GM12892 (cell line): ENCODE data around the gene GSTP1.

ENCODE experiments used
- DNase-seq: peaks from one replicate; pipeline ENCODE4 v3.0.0; 2011; ENCODE audit not compliant: insufficient read length
- FAIRE-seq: peaks from 2 replicates; lab custom pipeline; 2011; peaks lifted over from hg19 to GRCh38; lab: Jason Lieb, UNC
- POLR2A ChIP-seq: IDR thresholded peaks from 2 replicates; pipeline ENCODE4 v1.6.1; 2011; ENCODE audit warnings: low read depth, low read length, control low read depth
- POLR2AphosphoS5 ChIP-seq: IDR thresholded peaks from 2 replicates; pipeline ENCODE4 v1.6.1; 2011; ENCODE audit warnings: low read depth, low read length, control low read depth
- TAF1 ChIP-seq: IDR thresholded peaks from 2 replicates; pipeline ENCODE4 v1.6.1; 2011; ENCODE audit warnings: low read depth, mild to moderate bottlenecking, control low read depth, low read length, borderline replicate concordance

GSTP1 gene

GRCh38 chr11:67572305-67572704 lies 11.3 kb upstream of the GSTP1 start:
- FAIRE-seq: no peak
- no peak for DNase-seq
- TF ChIP-seq TAF1 (no peak), POLR2A (no peak), POLR2AphosphoS5 (no peak)

GRCh38 chr11:67572747-67573419 lies 10.7 kb upstream of the GSTP1 start:
- TF ChIP-seq POLR2AphosphoS5 (no peak), POLR2A (no peak), TAF1 (no peak)
- peak; percentile 69 for FAIRE-seq
- no peak for DNase-seq

GRCh38 chr11:67574938-67575337 lies 8.7 kb upstream of the GSTP1 start:
- no peak for FAIRE-seq
- no peak for TF ChIP-seq POLR2A
- TF ChIP-seq TAF1: no peak
- TF ChIP-seq POLR2AphosphoS5: no peak
- DNase-seq: no peak

GRCh38 chr11:67576735-67577475 lies 6.7 kb upstream of the GSTP1 start:
- TF ChIP-seq TAF1: no peak
- TF ChIP-seq POLR2A: no peak
- no peak for TF ChIP-seq POLR2AphosphoS5
- FAIRE-seq (peak; percentile 36), DNase-seq (no peak)

GRCh38 chr11:67577951-67578350 lies 5.7 kb upstream of the GSTP1 start:
- DNase-seq (no peak), FAIRE-seq (no peak)
- TF ChIP-seq TAF1: no peak
- TF ChIP-seq POLR2A: no peak
- TF ChIP-seq POLR2AphosphoS5: no peak

- DNase-seq: no peak
- no peak for FAIRE-seq
- no peak for TF ChIP-seq POLR2AphosphoS5
These were observed 2.1 kb upstream of the GSTP1 start for GRCh38 chr11:67581469-67581868.

GRCh38 chr11:67582011-67582410 lies 1.6 kb upstream of the GSTP1 start:
- TF ChIP-seq POLR2AphosphoS5 (no peak), TAF1 (no peak), POLR2A (no peak)
- FAIRE-seq (no peak), DNase-seq (no peak)

GRCh38 chr11:67584205-67584880 lies 731 bp downstream of the GSTP1 start:
- FAIRE-seq: peak; percentile 83
- no peak for DNase-seq
- no peak for TF ChIP-seq POLR2AphosphoS5
- no peak for TF ChIP-seq POLR2A
- TF ChIP-seq TAF1: no peak

GRCh38 chr11:67584881-67585873 lies 1.6 kb downstream of the GSTP1 start:
- TF ChIP-seq TAF1: no peak
- no peak for TF ChIP-seq POLR2A
- TF ChIP-seq POLR2AphosphoS5: no peak; the same call in 1 of the 2 replicates
- no peak for DNase-seq
- FAIRE-seq: peak; percentile 82

- DNase-seq: no peak
- FAIRE-seq: no peak
- no peak for TF ChIP-seq TAF1
These were observed 2.3 kb downstream of the GSTP1 start for GRCh38 chr11:67585911-67586310.
